Renal cortex interstitium (tissue), 11 donors: Measurements from ENCODE around the gene ZNF280A. TPM values are rescaled to one million over a fixed set of nuclear protein-coding genes. Genes with fewer than 3 reads are reported as not detected.
"Not testable (repeated sequence)": the region's sequence is repeated elsewhere in the genome, so short reads cannot be mapped to it uniquely, and the experiment has no call there.

Experiments used
- DNase-seq, 11 donors: peaks; one replicate each; pipeline ENCODE4 v3.0.0-alpha.2; 2013; ENCODE audit warnings: low read depth in 9 of 11, low spot score in 4 of 11; ENCODE audit errors: extremely low read depth in 1 of 11
- polyA plus RNA-seq, 3 donors: library from polyadenylated mRNA; unstranded; fragments of 120-200 nt; gene quantifications; one replicate each; pipeline ENCODE4 v1.2.1, GENCODE V29; 2013; ENCODE audit not compliant: insufficient read length in 3 of 3

The ZNF280A gene
- polyA plus RNA-seq, 3 donors: not detected

- DNase-seq: no peak
Observed at GRCh38 chr22:22547226-22547625, 27.2 kb upstream of the ZNF280A start.

GRCh38 chr22:22546490-22546889, 26.4 kb upstream of the ZNF280A start:
- DNase-seq: no peak

- no peak for DNase-seq
Observed at GRCh38 chr22:22545084-22545483, 25.0 kb upstream of the ZNF280A start.

- no peak for DNase-seq
Observed at GRCh38 chr22:22538226-22538989, 18.3 kb upstream of the ZNF280A start.

- DNase-seq: no peak
Observed at GRCh38 chr22:22536916-22537315, 16.8 kb upstream of the ZNF280A start.

- DNase-seq: no peak
Observed at GRCh38 chr22:22536515-22536914, 16.4 kb upstream of the ZNF280A start.

- no peak for DNase-seq
Observed at GRCh38 chr22:22535662-22536061, 15.6 kb upstream of the ZNF280A start.

- no peak for DNase-seq
Observed at GRCh38 chr22:22534604-22535415, 14.7 kb upstream of the ZNF280A start.

GRCh38 chr22:22533863-22534262, 13.8 kb upstream of the ZNF280A start:
- no peak for DNase-seq

GRCh38 chr22:22533417-22533816, 13.3 kb upstream of the ZNF280A start:
- no peak for DNase-seq

- DNase-seq: not testable (repeated sequence)
Observed at GRCh38 chr22:22532547-22533071, 12.5 kb upstream of the ZNF280A start.

- no peak for DNase-seq
Observed at GRCh38 chr22:22531770-22532546, 11.9 kb upstream of the ZNF280A start.

- DNase-seq: no peak
Observed at GRCh38 chr22:22528780-22529179, 8.7 kb upstream of the ZNF280A start.

- no peak for DNase-seq
Observed at GRCh38 chr22:22527312-22527711, 7.2 kb upstream of the ZNF280A start.

- DNase-seq: no peak
Observed at GRCh38 chr22:22526125-22526912, 6.2 kb upstream of the ZNF280A start.

GRCh38 chr22:22523494-22523893, 3.4 kb upstream of the ZNF280A start:
- no peak for DNase-seq

- DNase-seq: no peak
Observed at GRCh38 chr22:22521631-22522030, 1.6 kb upstream of the ZNF280A start.

- DNase-seq: no peak
Observed at GRCh38 chr22:22520667-22521602, 865 bp upstream of the ZNF280A start.
